H1 (cell line): ENCODE measurements around the gene MCM3AP. TPM values are rescaled to one million over a fixed set of nuclear protein-coding genes. Genes with fewer than 3 reads are reported as not detected.

Source experiments
- CTCF ChIA-PET: fragments of 300-600 bp; sonication (Branson Sonifier 250); formaldehyde crosslinking; loops from one replicate; lab custom pipeline; 2021; ENCODE audit not compliant: partially characterized antibody; lab: Charles Lee
- POLR2A ChIA-PET: fragments of 300-600 bp; sonication (Branson Sonifier 250); formaldehyde crosslinking; loops from one replicate; lab custom pipeline; 2021; ENCODE audit warnings: inconsistent platforms; ENCODE audit not compliant: partially characterized antibody; lab: Charles Lee
- DNase-seq, 2 experiments: peaks; one replicate each; pipeline versions ENCODE4 v3.0.0 to v3.0.0-alpha.2; 2010 to 2022; ENCODE audit warnings: low spot score in 2 of 2, low read depth in 1 of 2, mixed read lengths in 1 of 2
- FAIRE-seq: peaks from 2 replicates; lab custom pipeline; 2011; peaks lifted over from hg19 to GRCh38; lab: Jason Lieb, UNC
- H2AFZ ChIP-seq: 2 replicates; pipeline ENCODE4 v1.8.1; 2012; ENCODE audit warnings: low read length, inconsistent platforms
- H2AK5ac ChIP-seq: 2 replicates; pipeline ENCODE4 v1.6.1; 2013; ENCODE audit warnings: low read depth, low read length
- H2BK120ac ChIP-seq: replicated peaks from 2 replicates; pipeline ENCODE3; 2013; ENCODE audit warnings: low read depth, low read length, inconsistent platforms
- H2BK12ac ChIP-seq: 2 replicates; pipeline ENCODE4 v1.6.1; 2013; ENCODE audit warnings: low read depth, low read length
- H2BK15ac ChIP-seq: 2 replicates; pipeline ENCODE4 v1.6.1; 2013; ENCODE audit warnings: low read length
- H2BK20ac ChIP-seq: 2 replicates; pipeline ENCODE4 v1.6.1; 2013; ENCODE audit warnings: low read length
- H2BK5ac ChIP-seq: 2 replicates; pipeline ENCODE4 v1.6.1; 2013; ENCODE audit warnings: low read depth, low read length
- H3K14ac ChIP-seq: 2 replicates; pipeline ENCODE4 v1.6.1; 2013; ENCODE audit warnings: inconsistent platforms; ENCODE audit not compliant: insufficient read length
- H3K18ac ChIP-seq: 2 replicates; pipeline ENCODE4 v1.6.1; 2013; ENCODE audit warnings: low read length; ENCODE audit errors: extremely low read depth
- H3K23ac ChIP-seq: 2 replicates; pipeline ENCODE4 v1.6.1; 2013; ENCODE audit warnings: inconsistent platforms; ENCODE audit not compliant: insufficient read length
- H3K23me2 ChIP-seq: 2 replicates; pipeline ENCODE4 v1.6.1; 2013; ENCODE audit warnings: low read depth, low read length
- H3K27ac ChIP-seq: 2 replicates; pipeline ENCODE4 v1.6.1; 2011; ENCODE audit warnings: low read depth, low read length, inconsistent platforms
- H3K27me3 ChIP-seq, 4 experiments: replicated peaks in 1 of 4; 1 replicate in 1 of 4; 2 replicates in 3 of 4; pipeline versions ENCODE4 v1.6.1 to v1.8.1; 2011 to 2013; ENCODE audit warnings: low read length in 3 of 4, mild to moderate bottlenecking in 3 of 4, inconsistent platforms in 2 of 4, mixed read lengths in 2 of 4, moderate library complexity in 1 of 4; ENCODE audit not compliant: control insufficient read depth in 3 of 4, insufficient read depth in 3 of 4; ENCODE audit errors: extremely low read depth in 1 of 4
- H3K36me3 ChIP-seq, 4 experiments: 2 replicates each; pipeline versions ENCODE4 v1.6.1 to v1.8.1; 2011 to 2013; ENCODE audit warnings: mild to moderate bottlenecking in 4 of 4, low read length in 3 of 4, moderate library complexity in 2 of 4, control low read depth in 1 of 4, inconsistent platforms in 1 of 4; ENCODE audit not compliant: insufficient read depth in 4 of 4, control insufficient read depth in 2 of 4
- H3K4ac ChIP-seq: replicated peaks from 2 replicates; pipeline ENCODE3; 2013; ENCODE audit warnings: low read length, low read depth, mixed read lengths, inconsistent platforms; ENCODE audit not compliant: insufficient read length
- H3K4me1 ChIP-seq, 4 experiments: replicated peaks in 1 of 4; 1 replicate in 1 of 4; 2 replicates in 3 of 4; pipeline versions ENCODE4 v1.6.1 to v1.8.1; 2011 to 2013; ENCODE audit warnings: low read length in 3 of 4, inconsistent platforms in 2 of 4, mixed read lengths in 1 of 4; ENCODE audit not compliant: insufficient read depth in 4 of 4, control insufficient read depth in 3 of 4
- H3K4me2 ChIP-seq, 2 experiments: 2 replicates each; pipeline versions ENCODE4 v1.6.1 to v1.8.1; 2011 to 2013; ENCODE audit warnings: low read depth in 2 of 2, low read length in 2 of 2, control low read depth in 1 of 2, inconsistent platforms in 1 of 2, mild to moderate bottlenecking in 1 of 2; ENCODE audit not compliant: insufficient read depth in 1 of 2
- H3K4me3 ChIP-seq, 4 experiments: fragments of 200-600, 300-600 bp in 1 of 4; sonication (generic), shearing (Covaris generic), sonication (Bioruptor Twin) in 1 of 4; 2 replicates each; pipeline versions ENCODE4 v1.5.1 to v1.8.1; 2011 to 2016; ENCODE audit warnings: low read length in 4 of 4, low read depth in 3 of 4, control low read depth in 2 of 4, inconsistent platforms in 2 of 4, mild to moderate bottlenecking in 2 of 4, mixed read lengths in 1 of 4, moderate library complexity in 1 of 4; ENCODE audit not compliant: insufficient read depth in 2 of 4; ENCODE audit errors: extremely low read depth in 1 of 4
- H3K56ac ChIP-seq: replicated peaks from 2 replicates; pipeline ENCODE3; 2013; ENCODE audit warnings: low read depth, mild to moderate bottlenecking, mixed read lengths, low read length, inconsistent platforms; ENCODE audit not compliant: insufficient read length
- H3K79me1 ChIP-seq: 2 replicates; pipeline ENCODE4 v1.6.1; 2013; ENCODE audit warnings: low read depth, low read length, control low read depth
- H3K79me2 ChIP-seq, 2 experiments: 2 replicates each; pipeline versions ENCODE4 v1.6.1 to v1.8.1; 2012 to 2013; ENCODE audit warnings: low read length in 2 of 2, mild to moderate bottlenecking in 2 of 2, inconsistent platforms in 1 of 2; ENCODE audit not compliant: insufficient read depth in 2 of 2, control insufficient read depth in 1 of 2
- H3K9ac ChIP-seq, 4 experiments: replicated peaks in 1 of 4; 1 replicate in 1 of 4; 2 replicates in 3 of 4; pipeline versions ENCODE4 v1.6.1 to v1.8.1; 2011 to 2013; ENCODE audit warnings: low read depth in 3 of 4, low read length in 3 of 4, control low read depth in 2 of 4, mild to moderate bottlenecking in 2 of 4, moderate library complexity in 2 of 4, inconsistent platforms in 1 of 4; ENCODE audit errors: extremely low read depth in 1 of 4
- H3K9me3 ChIP-seq, 2 experiments: 2 replicates each; pipeline versions ENCODE4 v1.6.1 to v1.8.1; 2012 to 2013; ENCODE audit warnings: mild to moderate bottlenecking in 2 of 2, moderate library complexity in 2 of 2, control low read depth in 1 of 2, inconsistent platforms in 1 of 2, low read depth in 1 of 2, low read length in 1 of 2, mixed read lengths in 1 of 2; ENCODE audit not compliant: insufficient read depth in 2 of 2
- H4K20me1 ChIP-seq, 2 experiments: replicated peaks in 1 of 2; 2 replicates each; pipeline versions ENCODE3 to v1.8.1; 2011 to 2013; ENCODE audit warnings: inconsistent platforms in 2 of 2, low read length in 2 of 2, mild to moderate bottlenecking in 1 of 2; ENCODE audit not compliant: insufficient read depth in 2 of 2, control insufficient read depth in 1 of 2
- H4K5ac ChIP-seq: 2 replicates; pipeline ENCODE4 v1.6.1; 2013; ENCODE audit warnings: low read length, low read depth, mixed read lengths, inconsistent platforms; ENCODE audit not compliant: insufficient read length
- H4K8ac ChIP-seq: 2 replicates; pipeline ENCODE4 v1.8.0; 2013; ENCODE audit warnings: mild to moderate bottlenecking, moderate library complexity, low read length, inconsistent platforms; ENCODE audit not compliant: insufficient read depth; ENCODE audit errors: extremely low read depth
- H4K91ac ChIP-seq: replicated peaks from 2 replicates; pipeline ENCODE3; 2013; ENCODE audit warnings: low read length, mixed read lengths, inconsistent platforms; ENCODE audit not compliant: insufficient read length
- CHD2 ChIP-seq: IDR thresholded peaks from 2 replicates; pipeline ENCODE4 v1.6.1; 2012; ENCODE audit warnings: low read length, improper control_type of control experiment
- HDAC6 ChIP-seq: IDR thresholded peaks from one replicate; pipeline ENCODE4 v1.7.1; 2012; ENCODE audit warnings: low read depth, mild to moderate bottlenecking, inconsistent platforms, low read length, moderate library complexity
- POLR2A ChIP-seq, 2 experiments: IDR thresholded peaks; 1 replicate in 1 of 2; 2 replicates in 1 of 2; pipeline ENCODE4 v1.6.1; 2011; ENCODE audit warnings: low read depth in 2 of 2, low read length in 2 of 2, mild to moderate bottlenecking in 2 of 2; ENCODE audit errors: control extremely low read depth in 1 of 2
- WGBS, 2 experiments: shearing (Covaris generic) in 1 of 2; methylation state at CpG; one replicate each; pipeline versions ENCODE4 v1.1.6 to v1.1.7; 2013 to 2015; ENCODE audit warnings: low lambda C conversion rate in 2 of 2, mixed read lengths in 2 of 2, inconsistent platforms in 1 of 2, low coverage in 1 of 2, missing lambda C conversion rate in 1 of 2; ENCODE audit not compliant: insufficient replicate concordance in 2 of 2, insufficient coverage in 1 of 2, insufficient read length in 1 of 2; ENCODE audit errors: extremely low coverage in 1 of 2, missing lambda C conversion rate in 1 of 2; 5-methylcytosine and 5-hydroxymethylcytosine counted together
- polyA plus RNA-seq, 7 experiments: library from polyadenylated mRNA; depleted of rRNA in 3 of 7; stranded (reverse) in 5 of 7; unstranded in 2 of 7; fragments of >200 nt in 5 of 7; fragments of 200-250 nt in 2 of 7; gene quantifications; 1 replicate in 5 of 7; 2 replicates in 1 of 7; 4 replicates in 1 of 7; pipeline versions ENCODE4 v1.2.1 to v1.2.3, GENCODE V29; 2011 to 2013; ENCODE audit warnings: missing spikeins in 2 of 7, mixed read lengths in 2 of 7
- total RNA-seq: library from RNA; stranded (reverse); fragmentation: NEBNext Ultra II Directional; extraction: Animal tissue kit (Norgen Biotek cat#: 25700); gene quantifications from 2 replicates; pipeline ENCODE4 v1.2.1, GENCODE V29; 2021

MCM3AP gene
- total and polyA plus RNA-seq, 2 of the 8 experiments (the other 6 are each of a cell fraction or from before 2014, with no cell fraction given) = 37.2 to 119 TPM

DNA sequence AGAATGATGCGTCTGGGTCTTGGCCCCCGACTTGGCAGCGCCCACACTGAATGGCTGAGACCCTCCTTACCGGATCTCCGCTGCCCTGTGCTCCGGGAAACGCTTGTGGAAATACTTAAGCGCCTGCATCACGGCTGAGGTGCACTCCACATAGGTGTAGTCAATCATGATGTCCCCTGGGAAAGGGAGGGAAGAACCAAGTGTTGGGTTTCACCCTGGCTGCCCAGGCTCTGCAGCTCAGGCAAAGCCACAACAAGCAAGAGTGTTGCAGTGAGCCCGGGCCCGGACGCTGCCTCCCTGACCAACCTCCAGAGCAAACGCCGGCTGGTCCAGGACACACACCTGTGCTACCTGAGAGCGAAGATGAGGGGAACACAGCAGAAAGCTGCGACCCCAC lies 79.6 kb downstream of the MCM3AP start:
- Histone ChIP-seq H2BK15ac (no peak overlapping the region), H3K4me2 (no peak overlapping the region), H3K56ac (no peak overlapping the region), H3K9me3 (no peaks in the 10 kb centered on the region), H4K8ac (no peak overlapping the region), H4K20me1 (peaks cover 5 to 16% of the 10 kb centered on the region in 2 experiments), H3K23me2 (no peaks in the 10 kb centered on the region), H4K5ac (no peak overlapping the region), H3K27ac (no peak overlapping the region), H3K79me2 (no peaks in the 10 kb centered on the region), H2BK5ac (no peak overlapping the region), H3K9ac (no peak overlapping the region), H2BK12ac (no peak overlapping the region), H3K18ac (no peak overlapping the region), H3K36me3 (peaks cover 10 to 39% (median 26%) of the 10 kb centered on the region in 4 experiments; a peak in 7 of 8 replicates), H3K14ac (no peak overlapping the region), H4K91ac (no peak overlapping the region), H3K4ac (no peak overlapping the region), H3K4me1 (no peaks in the 10 kb centered on the region), H2AK5ac (no peak overlapping the region), H3K4me3 (no peak overlapping the region), H3K79me1 (no peaks in the 10 kb centered on the region), H2AFZ (no peak overlapping the region), H3K23ac (no peak overlapping the region), H2BK20ac (no peak overlapping the region), H2BK120ac (no peak overlapping the region), H3K27me3 (no peaks in the 10 kb centered on the region)
- WGBS, 2 experiments = 95% methylated on average over 16 of the region's 16 CpGs; no CpG with 5 or more reads in 1 of the 2 experiments
- ChIA-PET CTCF (no interaction called here), POLR2A (no interaction called here)
- DNase-seq (no peak), FAIRE-seq (no peak)
- TF ChIP-seq POLR2A (IDR thresholded peaks at IDR 0.05; ENCODE audit: control extremely low read depth in 1 of 2, low read depth in 2 of 2, low read length in 2 of 2) = no peak
- TF ChIP-seq CHD2 = no peak
- no peak for TF ChIP-seq HDAC6
